Globus pallidus (tissue), 1 donor: ENCODE results near the gene SORBS1.
A peak's percentile ranks its signal among the peaks of the same experiment; 100 is the strongest.
"Not testable (repeated sequence)": the region's sequence is repeated elsewhere in the genome, so short reads cannot be mapped to it uniquely, and the experiment has no call there.

Source experiments
- DNase-seq: peaks from one replicate; pipeline ENCODE4 v3.0.0-alpha.2; 2015; ENCODE audit warnings: low spot score

The SORBS1 gene

DNA sequence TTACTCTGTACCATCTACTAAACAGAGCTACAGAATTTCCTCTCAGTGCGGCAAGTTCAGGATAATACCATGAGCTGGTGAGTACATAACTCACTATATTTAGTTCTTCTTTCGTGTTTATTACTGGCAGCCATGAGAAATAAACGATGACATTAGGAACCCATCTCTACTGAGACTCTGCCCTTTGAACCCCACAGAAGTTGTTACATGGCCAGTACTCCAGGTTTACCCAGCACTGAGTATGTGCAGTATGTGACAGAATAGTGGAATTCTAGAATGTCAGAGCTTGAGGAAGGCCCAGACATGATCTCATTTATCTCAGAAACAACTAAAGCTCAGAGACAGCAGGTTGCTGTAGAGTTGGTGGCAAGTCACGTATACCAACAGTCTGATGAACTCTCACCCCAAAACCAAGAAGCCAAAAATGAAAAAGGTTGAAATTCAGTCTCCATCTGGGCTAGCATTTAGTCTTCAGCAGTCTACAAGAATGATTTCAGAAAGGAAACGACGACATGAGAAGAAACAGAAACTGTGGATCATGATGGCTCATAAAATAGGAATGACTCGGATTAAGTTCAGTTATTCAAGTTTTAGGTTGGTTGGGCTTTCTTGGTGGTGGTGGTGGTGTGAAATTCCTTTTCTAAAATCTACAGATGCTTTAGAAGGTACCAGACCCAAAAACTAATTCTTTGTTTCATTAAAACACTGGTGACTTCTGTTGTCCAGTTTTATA lies 78.5 kb downstream of the SORBS1 start:
- DNase-seq: no peak

DNA sequence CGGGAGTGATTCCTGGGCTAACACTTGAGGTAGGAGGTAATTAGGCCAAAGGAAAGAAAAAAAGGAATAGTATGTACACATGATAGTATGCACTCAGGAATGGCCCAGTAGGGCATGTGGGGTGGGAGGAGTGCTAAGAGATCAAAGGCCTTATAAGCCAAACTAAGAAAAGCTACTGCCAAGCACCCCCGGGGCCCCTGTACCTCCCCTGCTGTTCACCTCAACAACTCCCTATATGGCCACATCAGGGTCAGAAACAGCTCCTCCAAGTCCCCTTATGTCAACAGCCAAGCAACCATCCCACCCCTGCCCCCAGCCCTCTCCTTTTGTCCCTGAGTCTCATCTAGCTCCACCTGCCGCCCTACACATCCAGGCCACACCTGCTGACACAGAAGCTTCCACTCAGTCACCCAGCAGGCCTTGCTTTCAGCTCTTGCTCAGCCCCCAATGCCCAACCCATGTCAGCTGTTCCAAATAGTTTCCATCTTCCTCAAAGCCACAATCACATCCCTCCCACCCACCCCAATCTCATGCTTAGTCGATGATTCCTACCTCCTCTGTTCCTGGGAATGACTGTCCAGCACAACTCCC lies 80.2 kb downstream of the SORBS1 start:
- no peak for DNase-seq

DNA sequence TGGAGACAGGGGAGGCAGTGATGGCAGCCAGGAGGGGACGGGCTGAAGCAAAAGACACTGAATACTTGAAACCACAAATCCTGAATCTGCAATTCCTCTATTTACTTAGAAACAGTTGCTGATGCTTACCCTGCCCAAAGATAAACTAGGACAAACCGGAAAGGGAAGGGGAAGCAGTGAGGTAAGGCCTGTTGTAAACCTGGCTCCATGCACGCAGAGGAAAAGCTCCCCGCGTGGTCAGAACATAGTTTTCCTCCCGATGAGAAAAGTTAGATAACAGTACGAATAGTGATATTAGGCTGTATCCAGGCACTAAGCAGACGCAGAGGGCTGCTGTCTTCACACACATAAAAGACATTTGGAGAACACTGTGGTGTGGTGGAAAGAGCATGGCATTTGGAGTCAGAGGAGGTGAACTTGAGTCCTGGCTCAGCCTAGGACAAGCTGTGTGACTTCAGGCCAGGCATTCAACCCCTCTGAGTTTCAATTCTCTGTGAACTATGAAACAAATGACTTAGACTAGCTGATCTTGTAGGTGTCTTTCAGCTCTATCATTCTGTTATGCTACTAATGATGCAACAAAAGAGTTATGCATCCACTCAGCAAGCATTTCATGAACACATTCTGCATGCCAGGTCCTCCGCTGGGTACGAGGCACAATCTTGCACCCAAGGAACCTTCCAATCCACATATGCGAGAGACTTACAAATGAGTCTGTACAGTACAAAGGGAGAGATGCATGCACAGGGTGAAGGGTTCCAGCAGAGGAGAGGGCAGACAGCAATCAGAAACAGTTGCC lies 80.9 kb downstream of the SORBS1 start:
- no peak for DNase-seq

DNA sequence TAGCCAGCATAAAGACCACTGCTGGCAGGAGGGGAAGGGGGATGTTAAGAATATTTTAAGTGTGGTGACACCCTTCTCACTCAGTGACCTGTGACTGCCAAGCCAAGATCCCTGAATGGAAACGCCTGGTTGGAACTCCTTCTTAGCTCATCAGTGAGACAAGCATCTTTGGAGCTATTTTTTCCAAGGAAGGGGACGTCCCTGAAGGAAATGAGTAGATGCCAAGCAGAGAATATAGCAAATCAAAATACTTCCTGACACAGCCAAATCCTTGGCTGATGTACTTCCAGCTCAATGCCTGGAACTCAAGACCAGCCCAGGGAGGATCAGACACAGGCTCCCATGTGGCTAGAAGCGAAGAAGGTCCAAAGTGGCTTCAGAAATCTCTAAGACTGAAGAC lies 82.2 kb downstream of the SORBS1 start:
- no peak for DNase-seq

DNA sequence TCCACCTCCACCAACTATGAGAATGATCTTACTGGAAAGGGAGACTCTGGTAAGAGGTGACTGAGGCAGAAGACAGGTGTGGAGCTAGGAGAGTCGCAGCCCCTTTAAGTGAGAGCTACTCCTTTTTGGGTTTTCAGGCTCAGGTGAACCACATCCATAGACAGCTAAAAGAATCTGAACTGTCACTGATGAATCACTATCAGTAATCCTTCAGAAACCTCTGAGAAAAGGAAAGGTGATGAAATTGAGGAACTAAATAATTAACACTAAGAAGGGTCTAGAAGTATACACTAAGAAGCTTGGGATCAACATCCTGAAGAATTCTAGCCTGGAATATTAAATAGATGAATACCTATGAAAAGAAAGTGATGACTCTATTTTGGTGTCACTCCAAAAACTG lies 83.0 kb downstream of the SORBS1 start:
- no peak for DNase-seq

DNA sequence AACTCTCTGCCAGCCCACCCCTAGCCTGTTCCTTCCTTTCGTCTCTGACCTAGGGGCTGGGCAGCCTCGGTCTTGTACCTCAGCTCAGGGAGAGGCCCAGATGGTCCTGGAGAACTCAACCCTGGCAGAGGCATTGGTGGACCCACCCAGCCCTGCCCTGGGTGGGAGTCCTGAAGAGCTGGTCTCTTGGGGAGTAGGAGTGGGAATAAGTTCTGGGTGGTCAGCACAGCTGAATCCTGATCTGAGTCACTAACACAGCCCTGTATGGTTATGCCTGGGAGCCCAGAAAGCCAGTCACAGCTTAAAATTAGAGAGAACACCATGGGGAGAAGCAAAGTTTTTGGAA lies 84.0 kb downstream of the SORBS1 start:
- no peak for DNase-seq

DNA sequence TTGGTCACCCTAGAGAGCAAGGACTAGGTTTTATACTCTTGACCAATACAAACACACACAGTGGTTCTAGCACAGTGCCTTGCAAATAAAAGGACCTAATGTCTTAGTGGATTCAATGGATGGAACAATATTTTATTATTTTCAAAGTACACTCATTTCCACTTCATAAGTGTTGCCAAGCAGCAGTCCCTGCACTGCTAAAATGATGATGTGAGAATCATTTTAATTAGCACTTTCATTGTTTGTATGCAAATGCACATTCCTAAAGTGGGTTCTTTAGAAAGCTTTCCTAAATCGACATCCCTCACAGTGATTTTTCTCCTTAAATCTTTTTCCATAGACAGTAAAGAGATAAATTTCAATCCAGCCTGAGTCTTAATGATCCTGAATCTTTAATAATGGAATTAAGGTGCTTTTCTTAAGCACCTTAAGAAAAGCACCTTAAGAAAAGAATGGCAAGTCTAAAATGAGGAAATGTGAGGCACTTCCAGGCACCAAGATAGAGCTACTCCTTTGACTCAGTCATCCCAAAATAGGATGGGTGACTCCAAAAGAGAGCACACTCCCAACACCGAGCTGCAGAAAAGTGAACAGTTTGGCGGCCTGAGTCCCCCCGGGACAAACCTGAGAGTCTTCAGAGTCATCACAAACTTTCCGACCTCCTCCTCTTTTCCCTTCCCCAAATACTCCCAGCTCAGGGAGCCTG lies 84.5 kb downstream of the SORBS1 start:
- DNase-seq: peak; percentile 43

DNA sequence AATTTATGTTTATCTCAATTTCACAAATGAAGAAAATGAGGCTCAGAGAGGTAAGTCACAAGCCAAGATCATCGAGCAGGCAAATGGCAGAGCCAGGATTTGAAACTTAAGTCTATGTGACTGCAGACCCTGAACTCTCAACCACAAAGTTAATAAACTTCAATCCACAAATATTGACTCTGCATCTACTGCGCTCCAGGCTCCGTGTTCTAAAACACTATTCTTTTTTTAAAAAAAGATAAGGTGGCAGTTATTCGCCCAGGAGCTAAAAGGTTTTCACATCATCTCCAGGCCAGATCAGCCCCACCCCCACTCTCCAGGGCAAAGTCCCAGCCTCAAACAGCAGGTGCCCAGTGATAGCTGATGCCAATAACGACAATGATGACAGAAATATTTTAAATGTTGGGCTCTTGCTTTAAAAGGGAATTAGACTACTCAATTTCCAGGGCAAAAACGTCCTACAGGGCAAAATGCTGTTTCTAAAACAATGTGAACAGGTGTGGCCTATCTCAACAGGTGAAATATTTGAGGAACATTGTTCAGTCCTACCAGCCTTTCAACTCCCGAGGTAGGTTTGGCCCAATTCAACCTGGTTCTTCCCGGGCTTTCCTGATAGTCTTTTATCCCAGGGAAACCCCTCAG lies 85.2 kb downstream of the SORBS1 start:
- no peak for DNase-seq

DNA sequence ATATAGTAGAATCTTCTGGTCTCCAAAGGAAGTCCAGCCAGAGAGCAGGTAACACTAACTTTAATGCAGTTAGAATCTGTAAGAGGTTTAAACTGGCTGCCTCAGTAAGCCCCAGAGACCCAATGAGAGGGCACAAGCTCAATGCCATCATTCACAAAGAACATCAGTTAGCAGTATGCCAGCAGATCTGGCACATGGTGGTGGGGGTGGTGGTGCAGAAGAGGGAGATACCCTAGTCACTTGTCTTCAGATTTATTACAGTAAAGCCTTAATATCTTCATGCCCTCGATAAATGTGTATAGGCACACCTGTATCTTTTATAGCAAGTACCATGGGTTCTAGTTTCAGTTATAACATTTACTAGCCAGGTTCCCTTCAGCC lies 86.2 kb downstream of the SORBS1 start:
- no peak for DNase-seq

DNA sequence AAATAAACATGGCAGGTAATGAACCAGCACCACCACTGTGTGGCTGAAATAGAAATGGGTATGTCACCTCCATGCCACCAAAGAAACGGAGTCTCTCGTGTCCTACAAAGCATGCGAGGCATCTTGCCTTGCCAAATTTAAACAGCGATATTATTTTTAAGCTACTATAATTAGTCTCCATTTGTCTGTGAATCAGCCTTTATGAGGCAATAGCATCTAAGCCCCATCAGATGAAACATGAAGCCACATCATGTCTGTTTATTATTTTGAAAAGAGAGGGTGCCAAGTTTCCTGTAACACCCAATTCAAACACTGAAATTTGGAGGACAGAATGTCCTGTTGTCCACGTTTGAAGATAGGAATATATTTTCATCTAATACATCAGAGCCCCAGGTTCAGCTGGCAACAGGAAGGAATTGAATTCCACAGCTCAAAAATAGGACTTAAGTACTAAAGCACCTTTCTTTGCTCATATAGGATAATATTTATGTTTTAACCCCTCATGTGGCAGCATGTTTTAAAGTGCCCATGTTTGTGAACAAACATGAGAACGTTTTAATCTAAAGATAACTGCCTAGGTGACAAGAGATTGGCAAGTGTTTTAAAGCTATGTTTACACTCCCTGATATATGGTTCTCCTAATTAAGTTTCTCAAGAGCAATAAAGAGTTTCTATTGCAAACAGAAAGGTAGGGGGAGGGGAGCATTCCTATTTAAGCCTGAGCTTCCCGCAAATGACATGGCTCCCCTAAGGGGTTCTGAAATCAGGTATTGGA lies 86.8 kb downstream of the SORBS1 start:
- no peak for DNase-seq

DNA sequence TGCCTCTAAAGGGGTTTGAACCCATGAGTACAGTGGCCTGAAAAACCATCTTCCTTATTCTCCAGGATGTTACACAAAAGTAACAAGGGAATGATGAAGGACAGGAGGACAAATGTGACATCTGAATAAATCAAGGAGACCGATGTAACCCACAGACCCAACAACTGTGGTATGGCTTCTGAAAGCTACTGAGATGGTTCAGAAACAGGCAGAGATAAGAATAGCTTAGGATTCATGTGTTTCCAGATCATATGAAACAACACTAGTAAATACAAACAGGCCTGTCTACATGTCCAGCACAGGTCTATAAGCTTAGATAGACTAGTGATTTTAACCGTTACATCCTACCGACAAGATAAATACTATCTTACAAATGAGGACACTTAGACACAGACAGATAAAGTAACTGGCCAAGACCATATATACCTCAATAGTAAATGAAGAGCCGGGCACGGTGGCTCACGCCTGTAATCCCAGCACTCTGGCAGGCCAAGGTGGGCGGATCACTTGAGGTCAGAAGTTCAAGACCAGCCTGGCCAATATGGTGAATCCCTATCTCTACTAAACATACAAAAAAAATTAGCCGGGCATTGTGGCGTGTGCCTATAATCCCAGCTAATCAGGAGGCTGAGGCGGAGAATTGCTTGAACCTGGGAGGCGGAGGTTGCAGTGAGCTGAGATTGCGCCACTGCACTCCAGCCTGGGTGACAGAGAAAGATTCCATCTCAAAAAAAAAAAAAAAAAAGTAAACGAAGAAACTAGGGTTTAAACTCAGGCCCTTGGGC lies 88.7 kb downstream of the SORBS1 start:
- DNase-seq: no peak

DNA sequence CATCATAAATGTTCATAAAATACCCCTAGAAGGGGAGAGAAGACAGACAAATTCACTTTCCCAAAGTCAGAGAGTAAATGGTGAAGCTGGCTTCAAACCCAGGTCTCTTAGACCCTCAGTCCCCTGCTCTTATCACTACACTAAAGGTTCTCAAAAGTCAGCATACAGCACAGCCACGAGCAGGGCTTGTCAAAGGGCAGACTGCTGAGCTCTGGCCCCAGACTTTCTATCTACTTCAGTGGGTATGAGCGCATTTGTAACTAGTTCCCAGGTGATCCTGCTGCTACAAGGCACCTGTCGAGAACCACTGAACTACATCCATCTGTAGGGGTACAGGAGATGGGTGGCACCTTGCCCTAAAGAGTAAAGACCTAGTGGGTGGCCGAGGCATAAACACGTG lies 91.5 kb downstream of the SORBS1 start:
- no peak for DNase-seq

DNA sequence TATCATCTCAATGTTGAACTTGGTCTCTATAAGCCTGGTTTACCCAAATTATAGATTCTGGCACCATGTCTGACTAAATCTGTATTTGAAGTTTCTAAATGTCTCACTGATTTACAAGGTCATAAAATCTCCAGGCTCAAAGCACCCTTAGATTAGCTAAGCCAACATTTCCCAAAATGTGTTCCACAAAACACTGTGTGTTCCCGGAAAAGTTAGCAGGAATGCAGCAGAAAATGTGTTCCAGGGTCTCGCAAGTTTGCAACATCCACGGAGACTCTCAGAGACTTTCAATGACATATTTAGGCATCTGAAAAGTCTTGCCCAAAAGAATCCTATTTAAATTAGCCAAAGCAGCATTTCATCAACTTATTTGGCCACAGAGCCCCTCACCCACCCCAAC lies 91.9 kb downstream of the SORBS1 start:
- no peak for DNase-seq

DNA sequence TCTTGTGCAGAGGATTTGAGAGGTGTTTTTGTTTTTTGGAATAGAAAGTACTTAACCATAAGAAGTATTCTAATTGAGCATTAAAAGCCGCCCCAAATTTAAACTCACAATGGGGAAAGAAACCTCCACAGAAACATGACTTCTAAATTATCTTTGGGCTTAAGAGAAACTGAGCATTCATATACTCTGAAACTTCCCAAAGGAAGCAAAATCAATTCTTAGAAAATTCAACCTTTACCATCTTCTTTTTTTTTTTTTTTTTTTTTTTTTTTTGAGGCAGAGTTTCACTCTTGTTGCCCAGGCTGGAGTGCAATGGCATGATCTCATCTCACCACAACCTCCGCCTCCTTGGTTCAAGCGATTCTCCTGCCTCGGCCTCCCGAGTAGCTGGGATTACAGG lies 93.5 kb downstream of the SORBS1 start:
- DNase-seq: not testable (repeated sequence)

DNA sequence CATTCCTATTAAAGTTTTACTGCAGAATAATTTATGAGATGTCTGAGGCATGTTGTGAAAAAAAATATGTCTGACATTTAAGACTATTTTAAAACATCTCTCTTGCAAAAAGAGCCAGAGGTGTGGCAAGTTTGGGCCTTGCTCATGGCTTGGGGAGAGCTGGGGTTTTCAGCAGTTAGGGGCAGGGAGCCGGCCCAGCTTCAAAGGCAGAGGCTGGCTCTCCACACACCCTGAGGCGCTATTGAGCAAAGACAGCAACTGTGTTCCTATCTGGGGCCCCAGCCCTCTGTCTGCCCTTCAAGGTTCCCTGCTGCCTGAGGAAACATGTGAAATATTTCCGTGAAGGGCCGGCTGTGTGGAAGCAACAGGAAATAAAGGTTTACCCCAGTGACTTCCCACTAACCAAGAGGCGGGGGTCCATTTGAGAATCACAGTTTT lies 94.0 kb downstream of the SORBS1 start:
- no peak for DNase-seq

DNA sequence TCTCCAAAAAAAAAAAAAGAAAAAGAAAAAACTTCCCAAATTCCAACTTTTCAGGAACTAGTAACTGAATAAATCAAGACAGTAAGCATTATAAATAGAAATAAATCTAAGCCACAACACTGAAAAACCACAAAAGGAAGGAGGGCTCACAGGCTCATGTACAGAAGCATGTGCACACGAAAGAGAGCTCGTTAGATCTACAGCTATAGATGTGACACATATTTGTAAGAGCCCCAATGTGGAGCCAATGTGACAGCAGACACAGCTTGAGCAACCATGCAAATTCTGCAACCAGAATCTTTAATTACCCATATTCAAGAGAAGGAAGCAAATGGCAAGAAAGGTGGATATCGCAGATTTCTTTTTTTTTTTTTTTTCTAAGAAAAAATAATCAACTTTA lies 94.7 kb downstream of the SORBS1 start:
- no peak for DNase-seq

DNA sequence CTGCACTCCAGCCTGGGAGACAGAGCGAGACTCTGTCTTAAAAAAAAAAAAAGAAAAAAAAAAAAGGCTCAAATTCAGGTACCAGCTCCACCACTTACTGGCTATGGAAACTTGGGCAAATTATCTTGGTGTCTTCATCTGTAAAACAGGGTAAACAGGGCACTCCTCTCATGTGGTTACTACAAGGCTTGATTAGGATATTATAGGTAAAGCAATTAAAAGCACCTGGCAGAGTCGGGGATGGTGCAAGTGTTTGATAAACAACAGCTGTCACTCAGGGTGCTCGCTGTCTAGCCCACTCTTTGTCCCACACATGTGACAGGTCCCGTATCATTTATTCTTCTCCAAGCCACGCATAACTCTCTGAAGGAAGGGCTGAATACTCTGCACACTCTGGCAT lies 96.9 kb downstream of the SORBS1 start:
- DNase-seq: no peak

DNA sequence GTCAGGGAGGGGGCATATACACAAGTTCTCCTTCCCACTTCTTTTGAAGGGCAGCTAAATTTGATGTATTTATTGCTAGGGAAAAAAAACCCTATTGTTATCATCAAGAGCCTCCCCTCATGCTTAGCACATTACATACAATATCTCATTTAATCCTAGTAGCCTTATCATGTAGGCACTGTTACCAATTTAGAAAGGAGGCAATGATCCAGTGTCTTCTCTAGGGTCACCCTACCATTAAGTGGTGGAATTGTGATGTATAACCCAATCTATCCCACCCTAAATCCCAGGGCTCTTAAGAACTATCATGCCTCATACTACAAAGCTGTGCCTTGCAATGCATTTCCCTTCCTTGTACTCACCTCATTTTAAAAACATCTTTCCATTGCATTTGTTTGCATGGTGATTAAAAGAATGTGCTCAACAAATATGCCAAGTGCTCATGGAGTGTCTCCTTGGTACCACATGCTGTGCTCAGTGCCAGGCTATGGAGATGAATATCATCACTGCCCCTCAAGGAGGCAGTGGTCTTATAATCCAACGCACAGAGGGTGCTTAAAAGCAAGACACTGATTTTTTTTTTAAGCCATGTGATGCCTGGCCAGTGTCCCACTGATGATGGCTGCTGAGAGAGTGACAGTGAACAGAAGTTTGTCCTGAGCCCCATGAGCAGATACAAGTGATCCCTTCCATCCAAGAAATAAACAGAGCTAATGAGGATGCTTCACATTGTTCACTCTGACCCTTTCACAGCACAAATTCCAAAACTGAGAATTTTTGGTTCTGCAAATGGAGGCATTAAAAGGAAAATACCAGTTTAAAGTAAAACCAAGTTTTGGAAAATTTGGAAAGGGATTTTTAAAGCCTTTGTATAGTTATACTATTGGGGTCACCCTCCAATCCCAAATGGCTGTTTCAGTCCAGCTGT lies 98.2 kb downstream of the SORBS1 start:
- DNase-seq: no peak

DNA sequence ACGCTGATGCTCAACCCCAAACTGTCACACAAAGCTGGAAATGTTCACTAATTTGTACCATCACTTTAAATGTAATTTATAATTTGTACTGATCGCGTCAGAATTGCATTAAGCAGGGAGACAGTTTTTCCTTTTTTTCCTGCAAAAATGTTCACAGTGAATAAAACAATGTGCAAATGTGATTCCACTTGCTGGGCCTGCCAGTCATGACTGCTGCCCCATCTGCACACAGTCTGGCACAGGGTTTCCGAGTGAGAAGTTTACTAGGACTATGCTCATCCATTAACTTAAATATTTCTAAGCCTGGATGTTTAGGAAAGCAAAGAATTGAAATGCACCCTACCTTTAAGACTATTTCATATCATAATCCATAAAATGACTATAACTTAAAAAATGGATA lies 99.6 kb downstream of the SORBS1 start:
- DNase-seq: no peak
